GM21619 (cell line): Measurements from ENCODE around the gene CD93.

Experiments
- ATAC-seq: cut with Tn5 transposase; IDR thresholded peaks from one replicate; pipeline ENCODE4 v1.9.1; 2021; ENCODE audit not compliant: unreplicated experiment

CD93 gene

DNA sequence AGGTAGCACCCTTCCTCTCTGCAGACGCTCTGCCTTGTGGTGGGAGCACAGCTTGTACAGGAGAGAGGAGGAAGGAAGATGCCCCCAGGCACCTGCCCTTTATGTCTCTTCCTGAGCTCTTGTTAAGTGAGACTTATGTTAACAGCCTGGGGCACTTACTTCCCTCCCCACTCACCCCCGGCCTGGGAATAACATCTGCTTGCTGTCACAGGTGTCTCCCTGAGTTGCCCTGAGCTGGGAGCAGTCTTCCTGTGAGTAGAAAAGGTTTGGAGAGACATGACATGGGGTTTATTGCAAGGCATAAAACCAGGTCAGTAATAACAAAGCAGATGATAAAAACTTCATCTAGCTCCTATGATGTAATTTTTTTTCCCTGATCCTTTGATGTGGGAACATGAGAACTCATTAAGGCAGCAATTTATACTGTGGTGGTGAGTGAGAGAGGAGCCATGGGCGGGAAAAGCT, 49.1 kb downstream of the CD93 start:
- no peak for ATAC-seq

DNA sequence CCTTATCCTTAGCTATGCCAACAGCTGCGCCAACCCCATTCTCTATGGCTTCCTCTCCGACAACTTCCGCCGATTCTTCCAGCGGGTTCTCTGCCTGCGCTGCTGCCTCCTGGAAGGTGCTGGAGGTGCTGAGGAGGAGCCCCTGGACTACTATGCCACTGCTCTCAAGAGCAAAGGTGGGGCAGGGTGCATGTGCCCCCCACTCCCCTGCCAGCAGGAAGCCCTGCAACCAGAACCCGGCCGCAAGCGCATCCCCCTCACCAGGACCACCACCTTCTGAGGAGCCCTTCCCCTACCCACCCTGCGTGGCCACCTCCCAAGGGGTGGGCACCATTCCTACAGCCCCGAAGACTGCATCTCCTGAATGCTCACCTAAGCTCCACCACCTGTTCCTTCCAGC, 49.8 kb downstream of the CD93 start:
- no peak for ATAC-seq

DNA sequence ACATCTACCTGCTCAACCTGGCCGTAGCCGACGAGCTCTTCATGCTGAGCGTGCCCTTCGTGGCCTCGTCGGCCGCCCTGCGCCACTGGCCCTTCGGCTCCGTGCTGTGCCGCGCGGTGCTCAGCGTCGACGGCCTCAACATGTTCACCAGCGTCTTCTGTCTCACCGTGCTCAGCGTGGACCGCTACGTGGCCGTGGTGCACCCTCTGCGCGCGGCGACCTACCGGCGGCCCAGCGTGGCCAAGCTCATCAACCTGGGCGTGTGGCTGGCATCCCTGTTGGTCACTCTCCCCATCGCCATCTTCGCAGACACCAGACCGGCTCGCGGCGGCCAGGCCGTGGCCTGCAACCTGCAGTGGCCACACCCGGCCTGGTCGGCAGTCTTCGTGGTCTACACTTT, 50.4 kb downstream of the CD93 start:
- ATAC-seq, result no peak

DNA sequence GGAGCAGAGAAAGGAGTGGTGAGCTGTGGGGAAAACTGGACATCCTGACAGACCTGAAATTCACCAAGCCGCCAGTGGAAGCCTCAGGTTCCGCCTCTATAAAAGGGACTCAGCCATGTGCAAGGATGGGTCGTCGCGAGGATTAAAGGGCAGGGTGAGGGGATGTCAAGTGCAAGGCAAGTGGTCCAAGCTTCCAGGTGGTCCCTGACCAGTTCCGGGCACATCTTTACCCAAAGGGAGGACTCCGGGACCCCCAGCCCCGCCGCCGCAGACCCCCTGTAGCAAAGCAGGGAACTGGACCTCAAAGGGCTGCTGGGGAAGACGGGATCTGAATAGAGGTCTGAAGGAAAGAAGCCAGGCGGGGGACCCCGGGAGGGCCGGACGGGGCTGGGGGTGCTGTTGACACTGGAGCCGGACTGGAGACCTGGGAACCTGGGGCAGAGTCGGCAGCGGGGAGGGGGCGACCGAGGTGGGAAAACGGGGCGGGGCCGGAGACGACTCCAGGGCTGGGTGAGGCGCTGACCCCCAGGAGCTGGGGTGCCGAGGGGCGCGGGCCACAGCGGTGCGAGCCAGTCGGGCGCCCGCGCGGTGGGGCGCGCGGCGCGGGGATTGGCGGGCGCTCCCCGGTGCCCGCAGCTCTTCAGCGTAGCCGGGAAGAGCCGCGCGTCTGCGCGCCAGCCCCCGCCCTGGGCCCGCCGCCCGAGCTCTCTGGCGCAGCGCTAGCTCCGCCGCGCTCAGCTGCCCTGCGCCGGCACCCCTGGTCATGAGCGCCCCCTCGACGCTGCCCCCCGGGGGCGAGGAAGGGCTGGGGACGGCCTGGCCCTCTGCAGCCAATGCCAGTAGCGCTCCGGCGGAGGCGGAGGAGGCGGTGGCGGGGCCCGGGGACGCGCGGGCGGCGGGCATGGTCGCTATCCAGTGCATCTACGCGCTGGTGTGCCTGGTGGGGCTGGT, 51.1 kb downstream of the CD93 start, which contains the start of gene SSTR4:
Gene SSTR4 (plus strand): TSS at position 592 of the 951 bp plus-strand sequence. CDS start 172 bp downstream, at position 764.
- no peak for ATAC-seq

DNA sequence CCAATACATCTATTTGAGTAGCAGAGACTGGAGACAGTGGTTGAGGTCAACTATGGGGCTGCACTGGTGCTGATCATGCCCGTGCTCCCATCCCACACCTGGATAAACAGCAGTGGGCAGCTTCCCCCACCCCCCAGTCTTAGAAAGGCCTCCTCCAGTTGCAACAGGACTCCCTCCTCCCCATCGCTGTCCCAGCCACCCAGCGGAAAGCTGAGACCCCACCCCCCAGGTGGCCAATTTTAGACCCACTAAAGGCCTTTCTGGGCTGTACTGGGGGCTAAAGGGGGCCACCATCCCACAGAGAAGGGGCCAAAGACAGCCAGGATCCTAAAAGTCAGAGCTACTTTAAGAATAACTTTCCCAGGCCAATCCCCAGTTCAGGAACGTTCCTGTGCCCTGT, 52.2 kb downstream of the CD93 start:
- ATAC-seq, result no peak

DNA sequence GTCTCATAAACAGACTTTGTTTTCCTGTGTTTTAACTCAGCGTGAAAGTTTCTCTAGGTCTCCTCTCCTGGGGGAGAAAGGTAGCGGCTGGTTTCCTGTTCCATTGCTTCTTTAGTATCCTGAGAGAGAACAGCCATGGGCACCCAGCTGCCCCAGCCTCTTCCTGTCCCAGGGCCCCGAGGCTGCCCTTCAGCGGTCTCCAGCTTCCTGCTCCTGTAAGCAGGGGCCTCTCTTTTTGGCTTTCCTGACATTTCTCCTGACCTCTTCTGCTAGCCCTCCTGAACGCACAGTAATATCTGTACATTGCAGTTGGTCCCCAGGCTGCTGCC, 53.4 kb downstream of the CD93 start:
- ATAC-seq, result no peak

DNA sequence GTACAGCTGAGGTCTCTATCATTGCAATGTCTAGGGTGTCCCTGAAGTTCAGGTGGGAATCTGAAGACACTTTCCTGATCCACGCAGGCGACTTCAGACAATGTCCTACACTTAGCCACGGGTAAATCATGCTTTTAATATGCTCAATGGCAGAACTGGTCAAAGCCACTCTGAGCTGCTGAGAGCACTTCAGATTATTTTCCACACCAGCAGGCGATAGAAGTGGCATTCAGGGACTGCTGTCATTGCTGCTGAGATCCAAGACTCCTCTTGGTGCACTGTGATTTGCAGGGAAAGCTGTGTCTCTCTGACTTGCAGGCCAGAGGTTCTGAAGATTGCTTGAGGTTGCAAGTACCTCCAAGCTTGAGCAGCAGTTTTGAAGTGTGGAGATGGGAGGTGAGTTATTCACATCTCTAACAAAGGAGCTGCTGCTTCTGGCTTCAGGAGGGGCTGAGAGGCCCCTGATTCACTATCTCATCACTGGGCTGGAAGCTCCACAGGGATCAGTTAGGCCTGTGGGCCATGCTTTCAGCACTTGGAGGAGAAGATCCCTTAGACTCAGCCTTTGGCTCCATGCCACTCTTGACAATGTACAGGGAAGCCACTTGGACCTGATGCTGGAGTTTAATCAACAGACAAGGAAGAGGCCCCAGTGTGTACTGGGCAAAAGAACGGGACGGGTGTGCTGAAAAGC, 53.9 kb downstream of the CD93 start:
- no peak for ATAC-seq

DNA sequence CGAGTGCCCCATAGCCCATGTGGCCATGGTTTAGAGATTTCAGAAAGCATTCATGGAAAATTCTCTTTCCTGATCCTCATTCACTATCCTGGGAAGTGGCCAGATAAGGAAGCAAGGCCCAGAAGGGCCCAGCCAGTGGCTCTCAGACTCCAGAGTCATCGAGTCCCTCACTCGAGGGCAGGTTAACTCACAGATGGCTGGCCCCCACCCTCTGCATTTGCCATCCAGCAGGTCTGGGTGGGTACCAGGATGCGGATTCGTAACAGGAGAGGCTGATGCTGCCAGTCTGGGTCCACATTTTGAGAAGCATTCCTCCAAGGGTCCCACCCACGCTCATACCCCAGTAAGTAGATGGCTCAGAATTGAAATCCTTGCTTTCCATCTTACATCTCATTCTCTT, 54.8 kb downstream of the CD93 start:
- ATAC-seq, result no peak
